GM19397 (cell line): ENCODE results near the gene PRRG1.
"Not testable (repeated sequence)": the region's sequence is repeated elsewhere in the genome, so short reads cannot be mapped to it uniquely, and the experiment has no call there.

ENCODE experiments used
- ATAC-seq: cut with Tn5 transposase; IDR thresholded peaks from one replicate; pipeline ENCODE4 v1.9.1; 2021; ENCODE audit warnings: mild to moderate bottlenecking, moderate library complexity; ENCODE audit not compliant: unreplicated experiment

PRRG1 gene

DNA sequence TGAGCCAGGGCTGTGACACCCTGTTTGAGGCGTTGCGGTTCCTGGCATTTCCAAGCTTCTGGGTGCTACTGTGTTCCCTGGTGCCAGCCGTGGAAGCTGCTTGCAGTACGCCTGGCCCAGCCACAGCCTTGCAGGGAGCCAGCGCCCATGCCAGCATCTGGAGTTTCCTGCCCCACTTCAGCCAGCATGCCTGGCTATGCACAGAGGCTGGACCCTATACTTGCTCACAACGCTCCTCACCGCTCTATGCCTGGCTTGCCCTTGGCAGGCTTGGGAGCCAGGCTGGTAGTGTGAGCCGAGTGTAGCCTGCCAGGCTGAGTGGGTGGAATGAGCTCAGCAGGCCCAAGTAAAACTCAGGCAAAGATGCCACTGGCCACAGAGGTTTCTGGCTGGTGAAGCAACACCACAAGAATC lies 22.4 kb downstream of the PRRG1 start:
- ATAC-seq: no peak

DNA sequence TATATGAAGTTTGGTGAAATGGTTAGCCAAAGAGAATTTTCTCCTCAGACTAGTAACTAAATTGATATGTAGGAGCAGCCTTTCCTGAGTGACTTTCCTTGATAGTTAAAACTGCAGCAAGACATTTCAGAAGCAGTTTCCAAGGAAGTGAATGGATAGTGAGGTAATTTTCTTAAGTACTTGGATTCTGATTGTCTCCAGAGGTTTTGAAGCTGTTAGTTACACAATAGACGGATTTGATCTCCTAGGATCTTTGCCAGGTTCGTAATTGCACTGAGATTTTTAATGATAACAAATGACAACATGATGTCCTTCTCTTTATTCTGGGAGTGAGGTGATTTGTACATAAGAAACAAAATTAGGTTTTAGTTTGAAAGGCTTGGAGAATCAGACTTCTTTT lies 29.2 kb downstream of the PRRG1 start:
- no peak for ATAC-seq

DNA sequence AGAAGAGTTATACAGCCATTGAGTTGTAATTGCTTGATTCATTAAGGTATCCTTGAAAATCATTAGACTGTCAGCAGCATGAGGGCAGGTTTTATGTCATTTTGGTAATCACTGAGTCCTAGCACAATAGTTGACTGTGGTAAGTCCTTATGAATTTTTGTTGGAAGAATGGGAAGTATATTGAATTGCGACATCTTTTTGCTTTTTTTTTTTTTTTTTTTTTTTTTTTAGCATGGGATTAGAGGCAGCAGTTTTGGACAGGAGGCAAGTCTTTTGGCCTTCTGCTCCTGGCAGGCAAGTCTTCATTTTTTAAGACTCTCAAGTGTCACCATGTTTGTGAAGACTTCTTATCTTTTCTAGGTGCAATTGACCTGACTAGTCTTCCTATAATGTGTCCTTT lies 29.7 kb downstream of the PRRG1 start:
- no peak for ATAC-seq

DNA sequence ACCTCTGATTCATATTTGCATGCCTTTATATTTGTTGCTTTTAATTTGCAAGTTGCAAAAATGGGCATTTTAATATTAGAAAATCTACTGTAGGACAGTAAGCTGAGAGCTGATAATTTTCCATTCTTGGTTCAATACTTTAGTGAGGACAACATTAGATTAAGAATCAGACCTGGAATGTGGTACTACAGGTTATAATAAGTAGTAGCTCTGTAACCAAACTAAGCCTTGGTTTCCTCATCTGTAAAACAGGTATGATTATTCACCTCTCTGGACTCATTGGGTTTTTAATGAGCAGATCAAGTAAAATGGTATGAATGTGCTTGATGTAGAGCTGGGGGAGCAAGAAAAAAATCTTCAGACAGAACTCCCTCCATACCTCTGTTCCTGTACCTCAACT lies 31.1 kb downstream of the PRRG1 start:
- no peak for ATAC-seq

DNA sequence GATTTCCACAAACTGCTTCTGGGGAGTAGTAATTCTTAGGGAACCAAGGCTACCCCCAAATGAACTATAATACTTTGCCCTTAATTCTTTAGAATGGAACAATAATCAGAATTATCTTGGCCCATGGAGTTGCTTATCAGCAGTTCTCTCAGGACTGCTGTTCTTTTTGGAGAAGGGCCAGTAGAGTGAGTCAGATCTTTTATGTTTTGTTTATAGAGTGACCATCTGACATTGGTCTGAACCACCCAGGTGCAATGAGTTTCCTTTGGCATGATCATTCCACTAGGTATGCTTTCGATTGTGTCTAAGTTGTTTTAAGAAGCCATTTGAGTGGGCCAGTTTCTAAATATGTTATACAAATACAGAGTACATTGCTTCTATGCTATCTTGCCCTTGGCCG lies 31.8 kb downstream of the PRRG1 start:
- no peak for ATAC-seq

DNA sequence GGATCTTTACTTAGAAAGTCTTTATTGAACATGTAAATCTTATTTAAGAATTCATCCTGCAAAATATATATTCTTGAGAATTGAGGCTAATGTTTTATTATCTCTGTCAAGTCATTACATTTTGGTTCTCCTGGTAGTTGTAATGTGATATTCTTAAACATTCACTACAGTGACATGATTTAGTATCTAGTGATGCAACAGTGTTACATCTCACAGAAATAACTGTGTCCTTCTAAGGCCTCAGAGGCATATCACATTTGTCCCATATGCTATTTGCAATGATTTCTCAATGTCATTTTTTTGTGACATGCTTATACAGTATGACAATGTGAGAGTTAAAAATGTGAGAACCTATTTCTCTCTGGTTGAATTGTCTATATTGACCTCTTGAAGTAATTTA lies 34.1 kb downstream of the PRRG1 start:
- no peak for ATAC-seq

DNA sequence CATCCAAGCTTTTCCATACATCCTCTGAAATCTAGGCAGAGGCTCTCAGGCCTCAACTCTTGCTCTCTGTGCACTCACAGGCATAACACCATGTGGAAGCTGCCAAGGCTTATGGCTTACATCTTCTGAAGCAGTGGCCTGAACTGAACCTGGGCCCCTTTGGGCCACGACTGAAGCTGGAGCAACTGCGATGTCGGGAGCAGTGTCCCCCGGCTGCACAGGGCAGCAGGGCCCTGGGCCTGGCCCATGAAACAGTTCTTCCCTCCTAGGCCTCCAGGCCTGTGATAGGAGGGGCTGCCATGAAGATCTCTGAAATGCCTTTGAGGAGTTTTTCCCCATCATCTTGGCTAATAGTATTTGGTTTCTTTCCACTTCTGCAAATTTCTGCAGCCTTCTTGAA lies 39.2 kb downstream of the PRRG1 start:
- no peak for ATAC-seq

DNA sequence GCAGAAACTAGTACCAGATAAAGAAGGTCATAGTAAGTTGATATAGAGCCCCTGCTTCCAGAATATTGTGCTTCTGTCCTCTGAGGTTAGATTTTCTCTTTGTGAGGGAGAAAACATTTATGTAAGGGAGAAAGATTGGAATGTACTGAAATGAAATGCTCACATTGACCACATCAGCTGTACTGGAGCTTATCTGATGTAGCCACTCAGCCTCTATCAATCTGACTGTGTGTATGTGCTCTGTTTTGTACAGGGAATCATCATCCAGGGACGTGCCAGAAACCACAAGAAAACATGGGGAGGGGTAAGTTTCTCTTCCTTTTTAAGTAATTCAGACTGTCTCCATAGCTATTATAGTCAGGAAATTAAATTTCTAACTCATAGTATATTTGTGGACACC lies 56.8 kb downstream of the PRRG1 start:
- no peak for ATAC-seq

DNA sequence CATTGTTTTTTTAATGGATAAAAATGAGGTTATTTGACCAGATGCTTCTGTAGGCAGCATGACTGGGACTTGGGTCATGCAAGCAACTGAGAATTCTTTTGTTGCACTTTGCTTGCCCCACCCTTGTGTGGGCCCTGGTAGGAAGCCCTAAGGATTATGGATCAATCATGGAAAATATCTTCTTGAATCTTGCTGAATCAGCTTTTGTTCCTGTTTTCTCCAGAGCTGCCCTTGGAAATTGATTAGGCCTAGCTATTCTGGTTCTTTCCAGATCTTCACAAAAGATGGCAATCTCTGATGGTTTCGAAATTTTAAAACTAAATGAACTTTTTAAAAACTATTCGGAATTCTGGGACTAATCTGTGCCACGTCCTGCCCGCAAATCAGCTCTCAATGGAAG lies 58.6 kb downstream of the PRRG1 start:
- ATAC-seq: no peak

DNA sequence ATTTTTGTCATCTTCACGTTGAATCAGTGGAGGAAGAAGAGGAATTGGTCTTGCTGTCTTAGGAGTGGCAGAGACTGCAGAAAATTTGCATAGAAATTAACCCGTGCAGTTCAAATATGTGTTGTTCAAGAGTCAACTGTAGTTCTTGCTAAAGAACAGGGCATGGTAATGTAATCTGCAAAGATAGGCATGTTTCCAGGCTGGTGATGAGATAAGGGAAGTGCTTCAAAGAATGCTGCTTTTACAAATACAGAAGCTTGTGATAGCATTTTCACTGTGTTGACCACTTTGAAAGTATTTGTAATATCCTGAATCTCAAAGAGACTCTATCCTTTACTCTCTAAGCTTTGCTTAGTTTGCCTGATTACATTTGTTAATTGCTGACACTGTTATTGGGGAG lies 60.1 kb downstream of the PRRG1 start:
- no peak for ATAC-seq

DNA sequence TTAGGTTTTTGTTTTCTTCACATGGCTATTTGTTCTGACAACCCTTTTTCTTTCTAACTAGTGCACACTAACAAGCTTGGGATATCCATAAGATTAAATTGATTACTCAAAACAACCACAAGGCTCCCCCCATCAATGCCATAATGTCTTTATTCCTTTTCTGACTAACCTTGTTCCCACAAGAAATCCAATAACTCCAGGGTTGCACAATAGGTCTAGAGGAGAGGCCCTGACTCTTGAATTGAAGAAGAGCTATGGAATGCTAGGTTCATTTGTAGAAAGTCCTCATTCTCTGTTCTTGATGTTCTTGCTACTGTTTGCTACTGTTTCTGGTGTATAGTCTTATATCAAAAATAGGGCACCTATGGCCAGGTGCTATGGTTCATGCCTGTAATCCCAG lies 71.0 kb downstream of the PRRG1 start:
- ATAC-seq: no peak

DNA sequence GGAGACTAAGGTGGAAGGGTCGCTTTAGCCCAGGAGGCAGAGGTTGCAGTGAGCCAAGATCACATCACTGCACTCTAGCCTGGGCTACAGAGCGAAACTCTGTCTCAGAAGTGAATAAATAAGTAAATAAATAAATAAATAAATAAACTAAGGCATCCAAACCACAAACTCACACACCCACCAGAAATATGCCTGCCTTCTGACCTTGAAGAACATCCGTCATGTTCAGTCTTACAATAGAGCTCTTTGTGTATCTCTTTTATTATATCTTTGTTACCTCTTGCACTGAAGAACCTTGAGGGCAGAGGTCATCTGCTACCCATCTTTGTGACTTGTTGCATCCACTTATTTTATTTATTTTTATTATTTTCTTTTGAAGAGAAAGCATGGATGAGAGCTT lies 71.6 kb downstream of the PRRG1 start:
- no peak for ATAC-seq

DNA sequence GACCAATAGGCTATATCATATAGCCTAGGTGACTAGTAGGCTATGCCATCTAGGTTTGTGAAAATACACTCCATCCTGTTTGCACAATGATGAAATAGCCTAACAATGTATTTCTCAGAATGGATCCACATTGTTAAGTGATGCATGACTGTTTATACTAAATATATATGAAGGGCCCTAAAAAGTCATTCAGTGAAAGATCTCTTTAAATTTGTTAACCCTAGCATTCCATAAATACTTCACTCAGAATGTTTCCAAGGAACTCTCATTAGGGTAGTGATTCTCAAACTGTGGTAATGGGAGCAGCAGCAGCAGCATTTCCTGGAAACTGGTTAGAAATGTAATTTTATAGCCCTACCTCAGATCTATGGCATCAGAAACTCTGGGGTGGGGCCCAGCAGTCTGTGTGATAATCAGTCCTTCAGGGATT lies 74.9 kb downstream of the PRRG1 start:
- ATAC-seq: no peak

DNA sequence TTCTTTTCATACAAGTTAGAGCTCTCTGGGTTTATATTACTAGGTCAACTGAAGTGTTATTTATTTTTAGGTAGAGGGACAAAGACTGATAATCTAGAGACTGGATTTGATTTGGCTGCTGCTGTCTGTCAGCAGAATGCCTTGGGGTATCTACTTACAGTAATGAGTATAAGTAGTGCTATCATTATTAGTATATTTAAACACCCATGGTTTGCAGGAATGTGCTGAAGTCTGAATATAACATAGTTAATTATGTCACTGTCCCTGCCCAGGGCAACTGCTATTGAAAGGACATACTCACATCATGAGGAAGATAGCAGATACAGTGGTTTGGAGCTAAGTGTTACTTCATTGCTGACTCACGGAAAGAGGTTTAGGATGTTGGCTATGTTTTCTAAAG lies 76.2 kb downstream of the PRRG1 start:
- ATAC-seq: no peak

DNA sequence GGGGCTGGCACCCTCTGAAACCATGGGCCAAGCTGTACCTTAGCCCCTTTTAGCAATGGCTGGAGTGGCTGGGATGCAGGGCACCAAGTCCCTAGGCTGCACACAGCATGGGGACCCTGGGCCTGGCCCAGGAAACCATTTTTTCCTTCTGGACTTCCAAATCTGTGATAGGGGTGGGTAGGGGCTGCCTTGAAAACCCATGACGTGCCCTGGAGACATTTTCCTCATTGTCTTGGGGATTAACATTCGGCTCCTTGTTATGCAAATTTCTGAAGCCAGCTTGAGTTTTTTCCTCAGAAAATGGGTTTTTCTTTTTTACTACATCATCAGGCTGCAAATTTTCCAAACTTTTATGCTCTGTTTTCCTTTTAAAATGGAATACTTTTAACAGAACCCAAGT lies 79.8 kb downstream of the PRRG1 start:
- not testable (repeated sequence) for ATAC-seq

DNA sequence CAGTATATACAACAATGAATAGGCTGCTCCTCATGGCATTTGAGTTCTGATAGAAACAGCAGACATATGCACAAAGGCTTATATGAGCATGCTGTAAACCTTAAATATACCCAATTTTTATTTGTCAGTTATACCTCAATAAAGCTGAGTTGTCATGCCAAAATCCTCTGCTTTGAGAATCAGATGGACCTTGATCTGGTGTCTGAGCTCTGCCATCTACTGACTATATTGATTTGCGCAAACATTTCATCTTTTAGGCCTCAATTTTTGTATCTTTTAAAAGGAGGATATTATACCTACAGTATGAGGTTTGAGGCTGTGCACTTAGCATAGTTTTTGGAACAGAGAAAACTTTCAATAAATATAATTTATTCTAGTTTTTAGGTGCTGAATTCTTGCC lies 85.2 kb downstream of the PRRG1 start:
- no peak for ATAC-seq

DNA sequence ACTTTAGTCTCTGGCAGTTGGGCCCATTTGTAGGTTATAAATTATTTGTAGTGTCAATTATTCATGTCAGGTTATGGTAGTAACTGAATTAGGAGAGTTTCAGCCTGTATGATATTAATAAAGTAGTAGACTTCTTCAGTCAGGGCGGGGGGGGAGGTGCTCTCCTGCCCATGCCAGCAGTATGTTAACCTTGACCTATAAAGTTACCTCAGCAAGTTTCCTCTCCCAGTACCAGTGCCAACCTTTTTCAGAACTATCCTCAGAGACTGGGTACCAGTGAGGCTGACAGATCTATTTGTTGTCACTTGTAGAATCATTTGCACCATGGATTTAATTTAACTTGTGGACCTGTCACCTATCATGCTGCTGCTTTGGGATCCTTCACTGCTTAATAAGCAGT lies 88.0 kb downstream of the PRRG1 start:
- ATAC-seq: no peak

DNA sequence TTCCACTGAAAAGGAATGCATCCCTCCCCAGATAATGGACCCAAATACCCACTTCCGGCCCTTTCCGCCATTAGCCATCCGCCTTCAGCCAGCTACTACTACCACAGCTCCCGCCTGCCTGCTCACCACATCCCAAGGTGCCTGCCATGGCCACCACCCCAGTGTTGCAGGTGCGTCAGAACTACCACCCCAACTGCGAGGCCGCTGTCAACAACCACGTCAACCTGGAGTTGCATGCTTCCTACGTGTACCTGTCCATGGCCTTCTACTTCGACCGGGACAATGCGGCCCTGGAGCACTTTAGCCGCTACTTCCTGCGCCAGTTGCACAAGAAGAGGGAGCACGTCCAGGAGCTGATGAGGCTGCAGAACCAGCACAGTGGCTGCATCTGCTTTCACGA lies 92.2 kb downstream of the PRRG1 start:
- ATAC-seq: no peak

DNA sequence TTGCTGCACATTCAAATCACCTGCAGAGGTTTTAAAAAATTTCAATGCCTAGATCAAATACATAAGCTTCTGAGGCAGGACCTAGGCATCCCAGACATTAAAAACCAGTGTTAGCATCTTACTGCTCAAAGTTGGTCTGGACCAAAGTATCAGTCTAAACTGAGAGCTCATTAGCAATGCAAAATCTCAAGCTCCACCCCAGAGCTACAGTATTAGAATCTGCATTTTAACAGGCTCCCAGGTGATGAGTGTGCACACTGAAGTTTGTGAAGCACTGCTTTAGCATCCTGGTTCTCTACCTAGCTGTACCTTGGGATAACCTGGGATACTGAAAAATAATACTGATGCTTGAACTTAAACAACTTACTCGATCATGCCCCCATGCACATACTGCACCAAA lies 96.0 kb downstream of the PRRG1 start:
- ATAC-seq: no peak

DNA sequence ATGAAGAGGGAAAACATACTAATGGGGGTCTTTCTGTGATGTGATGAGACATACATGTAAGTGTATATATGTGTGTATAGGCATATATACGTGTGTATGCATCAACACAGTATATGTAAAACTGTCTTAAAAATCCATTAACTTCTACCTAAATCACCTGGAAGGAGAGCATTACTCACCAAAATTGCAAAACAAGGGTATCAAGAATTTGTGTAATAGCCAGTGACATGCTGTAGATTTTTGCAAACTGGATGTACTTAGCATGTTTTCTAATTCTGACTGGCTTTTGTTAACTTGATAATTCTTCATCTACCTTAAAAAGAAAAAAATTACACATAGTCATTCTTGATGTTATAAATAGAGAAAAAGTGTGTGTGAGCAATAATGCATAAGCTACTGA lies 104.7 kb downstream of the PRRG1 start:
- no peak for ATAC-seq

DNA sequence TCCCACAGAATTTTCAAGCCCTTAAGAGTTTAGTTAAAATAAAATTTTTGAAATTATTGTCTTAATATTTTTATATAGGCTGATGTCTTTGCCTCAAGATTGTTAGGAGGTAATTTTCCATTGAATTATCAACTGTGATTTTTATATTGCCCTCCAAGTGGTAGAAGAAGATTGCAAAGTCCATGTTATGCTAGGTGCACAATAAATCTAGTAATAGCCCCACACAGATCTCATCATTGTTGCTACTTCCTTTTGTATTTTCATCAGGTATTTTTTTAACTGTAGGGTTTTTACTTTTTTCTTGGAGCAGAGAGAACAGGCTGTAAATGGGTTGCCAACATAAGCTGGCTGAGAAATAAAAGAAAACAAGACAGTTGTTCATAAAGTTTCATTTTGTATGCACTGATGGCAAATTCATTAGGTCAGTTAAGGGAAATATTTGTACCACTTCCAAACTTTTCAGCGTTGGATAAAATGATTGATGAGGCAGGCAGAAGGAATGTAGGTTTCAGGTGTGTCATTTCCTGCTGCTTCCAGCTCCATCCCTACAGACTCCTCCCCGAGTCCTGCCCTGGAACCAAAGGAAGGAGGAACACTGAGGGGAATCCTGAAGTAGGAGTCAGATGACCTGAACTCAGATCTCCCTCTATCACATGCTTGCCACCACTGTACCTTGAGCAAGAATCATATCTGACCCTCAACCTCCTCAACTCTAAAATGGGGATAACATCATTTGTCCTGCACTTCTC lies 105.5 kb downstream of the PRRG1 start:
- no peak for ATAC-seq

DNA sequence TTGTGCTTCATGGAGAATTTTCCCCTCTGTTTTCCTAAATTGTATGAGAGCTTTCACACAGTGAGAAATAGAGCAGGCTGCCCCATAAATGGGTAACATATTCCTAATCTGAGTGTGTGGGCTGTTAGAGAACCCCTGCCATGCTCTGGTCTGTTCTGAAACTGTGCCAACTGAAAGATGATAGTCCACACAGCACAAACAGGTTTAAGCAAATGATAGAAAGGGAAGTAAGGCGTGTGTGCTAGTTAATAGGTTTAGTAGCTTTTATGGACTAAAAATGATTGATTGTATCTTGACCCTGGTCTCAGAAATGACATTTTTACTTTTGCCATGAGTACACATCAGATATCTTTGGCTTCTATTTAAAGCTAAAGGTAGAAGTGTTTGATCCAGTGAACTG lies 106.2 kb downstream of the PRRG1 start:
- no peak for ATAC-seq

DNA sequence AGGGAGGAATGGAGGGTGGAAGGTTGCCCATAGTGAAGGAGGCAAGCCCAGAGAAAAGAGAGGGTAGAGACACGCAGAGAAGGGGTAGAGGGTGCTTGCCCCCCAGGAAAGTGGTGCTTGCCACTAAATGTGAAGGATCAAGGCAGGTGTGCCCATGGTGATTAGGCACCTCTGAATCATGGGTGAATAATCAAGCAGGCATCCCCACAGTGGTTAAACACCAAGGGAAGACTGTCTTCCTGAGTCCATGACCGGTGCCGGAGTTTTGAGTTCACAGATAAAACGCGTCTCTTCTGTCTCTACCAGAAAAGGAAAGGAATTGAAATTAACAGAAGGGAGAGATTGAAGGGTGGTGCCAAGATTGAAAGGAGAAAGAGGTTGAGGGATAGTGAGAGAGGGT lies 111.1 kb downstream of the PRRG1 start:
- ATAC-seq: not testable (repeated sequence)
